SK-N-SH (cell line): Measurements from ENCODE around the gene CRYM. TPM values are rescaled to one million over a fixed set of nuclear protein-coding genes. Genes with fewer than 3 reads are reported as not detected.

ENCODE experiments used
- CTCF ChIA-PET: fragments of 300-600, 350-600 bp; formaldehyde crosslinking; extraction: SDS; loops from one replicate; lab custom pipeline; 2021; lab: Yijun Ruan, JAX
- POLR2A ChIA-PET: fragments of 350-600 bp; sonication (Branson Sonifier 250); formaldehyde crosslinking; extraction: SDS; loops from one replicate; lab custom pipeline; 2020; ENCODE audit warnings: antibody characterized with exemption, inconsistent platforms; lab: Yijun Ruan, JAX
- DNase-seq: peaks from one replicate; pipeline ENCODE4 v3.0.0; 2012
- H2AFZ ChIP-seq: fragments of 200-600 bp; sonication (generic); 2 replicates; pipeline ENCODE4 v1.8.1; 2016; ENCODE audit warnings: antibody characterized with exemption, mild to moderate bottlenecking, low read depth
- H3F3A ChIP-seq: fragments of 200-600 bp; sonication (generic); replicated peaks from 2 replicates; pipeline ENCODE3; 2016; ENCODE audit warnings: antibody characterized with exemption, mild to moderate bottlenecking; ENCODE audit not compliant: insufficient read depth
- H3K27ac ChIP-seq, 2 experiments: fragments of 200-500 bp in 1 of 2; fragments of 200-600 bp in 1 of 2; sonication (Bioruptor generic) in 1 of 2; sonication (generic), shearing (Covaris generic) in 1 of 2; 2 replicates each; pipeline versions ENCODE4 v1.5.1 to v1.6.1; 2014 to 2016; ENCODE audit warnings: low read depth in 2 of 2, inconsistent platforms in 1 of 2, low read length in 1 of 2, mild to moderate bottlenecking in 1 of 2, mixed read lengths in 1 of 2
- H3K27me3 ChIP-seq: fragments of 200-600 bp; sonication (generic), shearing (Covaris generic); 2 replicates; pipeline ENCODE4 v1.6.1; 2016; ENCODE audit warnings: mixed run types; ENCODE audit not compliant: insufficient read depth
- H3K36me3 ChIP-seq, 2 experiments: fragments of 200-500 bp in 1 of 2; fragments of 200-600 bp in 1 of 2; sonication (Bioruptor generic) in 1 of 2; sonication (generic) in 1 of 2; replicated peaks in 1 of 2; 2 replicates each; pipeline versions ENCODE3 to v1.5.1; 2014 to 2016; ENCODE audit warnings: low read length in 1 of 2, mild to moderate bottlenecking in 1 of 2; ENCODE audit not compliant: insufficient read depth in 2 of 2, control insufficient read depth in 1 of 2
- H3K4me1 ChIP-seq, 2 experiments: fragments of 200-500 bp in 1 of 2; fragments of 200-600 bp in 1 of 2; sonication (Bioruptor generic) in 1 of 2; sonication (generic), shearing (Covaris generic) in 1 of 2; 2 replicates each; pipeline versions ENCODE4 v1.5.1 to v1.6.1; 2014 to 2016; ENCODE audit warnings: low read depth in 1 of 2, low read length in 1 of 2, mixed run types in 1 of 2; ENCODE audit not compliant: insufficient read depth in 2 of 2, control insufficient read depth in 1 of 2
- H3K4me2 ChIP-seq: fragments of 200-600 bp; sonication (generic), shearing (Covaris generic); 2 replicates; pipeline ENCODE4 v1.6.1; 2017; ENCODE audit warnings: mixed run types
- H3K4me3 ChIP-seq, 2 experiments: fragments of 200-500 bp in 1 of 2; fragments of 200-600 bp in 1 of 2; sonication (Bioruptor generic) in 1 of 2; sonication (generic), shearing (Covaris generic) in 1 of 2; 2 replicates each; pipeline versions ENCODE4 v1.5.1 to v1.8.1; 2014 to 2016; ENCODE audit warnings: low read depth in 2 of 2, inconsistent platforms in 1 of 2, low read length in 1 of 2, mild to moderate bottlenecking in 1 of 2, mixed read lengths in 1 of 2, moderate library complexity in 1 of 2
- H3K79me2 ChIP-seq: fragments of 200-600 bp; sonication (generic); 2 replicates; pipeline ENCODE4 v1.8.1; 2017; ENCODE audit warnings: mild to moderate bottlenecking; ENCODE audit not compliant: insufficient read depth
- H3K9ac ChIP-seq: fragments of 200-600 bp; sonication (generic); 2 replicates; pipeline ENCODE4 v1.6.1; 2017; ENCODE audit warnings: mixed run types
- H3K9me2 ChIP-seq: fragments of 200-600 bp; sonication (generic); 2 replicates; pipeline ENCODE4 v1.6.1; 2017; ENCODE audit warnings: mixed run types
- H3K9me3 ChIP-seq: fragments of 200-600 bp; sonication (generic); 2 replicates; pipeline ENCODE4 v1.6.1; 2017; ENCODE audit warnings: mixed run types, mild to moderate bottlenecking, moderate library complexity
- H4K20me1 ChIP-seq: fragments of 200-600 bp; sonication (generic); 2 replicates; pipeline ENCODE4 v1.6.1; 2017; ENCODE audit warnings: mild to moderate bottlenecking, mixed run types; ENCODE audit not compliant: insufficient read depth
- CHD2 ChIP-seq: fragments of 150-350 bp; IDR thresholded peaks from 2 replicates; pipeline ENCODE4 v1.6.1; 2018; ENCODE audit warnings: low read length; ENCODE audit not compliant: partially characterized antibody
- CTCF ChIP-seq: fragments of 200-600 bp; sonication (generic); IDR thresholded peaks from 2 replicates; pipeline ENCODE4 v1.6.1; 2017; ENCODE audit warnings: antibody characterized with exemption, mild to moderate bottlenecking, moderate library complexity
- FOSL2 ChIP-seq: IDR thresholded peaks from 2 replicates; pipeline ENCODE4 v1.4.0; 2012; ENCODE audit warnings: low read depth, mild to moderate bottlenecking, moderate library complexity, borderline replicate concordance
- MEF2A ChIP-seq: IDR thresholded peaks from 2 replicates; pipeline ENCODE4 v1.4.0; 2012; ENCODE audit warnings: low read depth, borderline replicate concordance
- POLR2AphosphoS5 ChIP-seq: IDR thresholded peaks from 2 replicates; pipeline ENCODE4 v1.6.1; 2012; ENCODE audit warnings: low read depth, low read length
- RAD21 ChIP-seq: IDR thresholded peaks from 2 replicates; pipeline ENCODE4 v1.6.1; 2012; ENCODE audit warnings: mild to moderate bottlenecking, low read length
- RCOR1 ChIP-seq: fragments of 150-350 bp; IDR thresholded peaks from 2 replicates; pipeline ENCODE4 v1.6.1; 2017; ENCODE audit warnings: antibody characterized with exemption, low read length
- RFX5 ChIP-seq: IDR thresholded peaks from 2 replicates; pipeline ENCODE4 v1.6.1; 2012; ENCODE audit warnings: mild to moderate bottlenecking, improper control_type of control experiment, low read length
- RXRA ChIP-seq: IDR thresholded peaks from 2 replicates; pipeline ENCODE4 v1.4.0; 2012; ENCODE audit warnings: low read depth, mild to moderate bottlenecking, borderline replicate concordance
- TCF12 ChIP-seq: IDR thresholded peaks from 2 replicates; pipeline ENCODE4 v1.4.0; 2012
- TEAD4 ChIP-seq: IDR thresholded peaks from 2 replicates; pipeline ENCODE4 v1.4.0; 2012; ENCODE audit warnings: mild to moderate bottlenecking, borderline replicate concordance; ENCODE audit not compliant: insufficient read depth
- YY1 ChIP-seq: IDR thresholded peaks from 2 replicates; pipeline ENCODE4 v1.4.0; 2012; ENCODE audit warnings: low read depth, mild to moderate bottlenecking
- WGBS: methylation state at CpG from one replicate; pipeline ENCODE4 v1.1.6; 2017; ENCODE audit warnings: low lambda C conversion rate; 5-methylcytosine and 5-hydroxymethylcytosine counted together
- polyA plus RNA-seq, 3 experiments: library from polyadenylated mRNA; depleted of rRNA; stranded (reverse); fragments of >200 nt; gene quantifications; 2 replicates each; pipeline ENCODE4 v1.2.3, GENCODE V29; 2012
- TF ChIP-seq, protein P1 (sequence below): IDR thresholded peaks from 2 replicates; pipeline ENCODE4 v1.4.0; 2012; ENCODE audit warnings: low read depth
- TF ChIP-seq, protein P2 (sequence below): fragments of 150-350 bp; IDR thresholded peaks from 2 replicates; pipeline ENCODE4 v1.6.1; 2016; ENCODE audit warnings: mild to moderate bottlenecking, low read depth, low read length
- TF ChIP-seq, protein P3 (sequence below): IDR thresholded peaks from 2 replicates; pipeline ENCODE4; 2012
- TF ChIP-seq, protein P4 (sequence below): IDR thresholded peaks from 2 replicates; pipeline ENCODE4 v1.6.1; 2012; ENCODE audit warnings: mild to moderate bottlenecking, low read depth, low read length, moderate library complexity
- TF ChIP-seq, protein P5 (sequence below): fragments of 150-350 bp; IDR thresholded peaks from 2 replicates; pipeline ENCODE4 v1.6.1; 2017; ENCODE audit warnings: antibody characterized with exemption, low read length, low read depth, borderline replicate concordance

Gene CRYM
- polyA plus RNA-seq, 1 of the 3 experiments (the other 2 are of a cell fraction) = 1.8 TPM

DNA sequence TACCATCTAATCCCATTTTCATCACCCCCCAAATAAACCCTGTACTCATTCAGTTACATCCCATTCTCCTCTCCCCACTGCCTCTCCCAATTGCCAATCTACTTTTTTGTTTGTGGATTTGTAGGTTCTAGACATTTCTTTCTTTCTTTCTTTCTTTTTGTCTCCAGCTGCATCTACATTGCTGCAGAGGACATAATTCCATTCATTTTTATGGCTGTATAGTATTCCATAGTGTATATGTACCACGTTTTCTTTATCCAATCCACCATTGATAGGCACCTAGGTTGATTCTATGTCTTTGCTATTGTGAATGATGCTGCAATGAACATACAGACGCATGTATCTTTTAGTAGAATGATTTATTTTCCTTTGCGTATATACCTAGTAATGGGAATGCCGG, 6.3 kb upstream of the CRYM start:
- TF ChIP-seq RCOR1 (no peak), FOSL2 (no peak), MEF2A (no peak), RFX5 (no peak), RXRA (no peak), TEAD4 (no peak), TCF12 (no peak), CTCF (no peak), YY1 (no peak), POLR2AphosphoS5 (no peak), CHD2 (no peak), RAD21 (no peak)
- TF ChIP-seq, protein P1, sequence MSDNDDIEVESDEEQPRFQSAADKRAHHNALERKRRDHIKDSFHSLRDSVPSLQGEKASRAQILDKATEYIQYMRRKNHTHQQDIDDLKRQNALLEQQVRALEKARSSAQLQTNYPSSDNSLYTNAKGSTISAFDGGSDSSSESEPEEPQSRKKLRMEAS = no peak
- TF ChIP-seq, protein P2, sequence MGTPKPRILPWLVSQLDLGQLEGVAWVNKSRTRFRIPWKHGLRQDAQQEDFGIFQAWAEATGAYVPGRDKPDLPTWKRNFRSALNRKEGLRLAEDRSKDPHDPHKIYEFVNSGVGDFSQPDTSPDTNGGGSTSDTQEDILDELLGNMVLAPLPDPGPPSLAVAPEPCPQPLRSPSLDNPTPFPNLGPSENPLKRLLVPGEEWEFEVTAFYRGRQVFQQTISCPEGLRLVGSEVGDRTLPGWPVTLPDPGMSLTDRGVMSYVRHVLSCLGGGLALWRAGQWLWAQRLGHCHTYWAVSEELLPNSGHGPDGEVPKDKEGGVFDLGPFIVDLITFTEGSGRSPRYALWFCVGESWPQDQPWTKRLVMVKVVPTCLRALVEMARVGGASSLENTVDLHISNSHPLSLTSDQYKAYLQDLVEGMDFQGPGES = no peak
- TF ChIP-seq, protein P3, sequence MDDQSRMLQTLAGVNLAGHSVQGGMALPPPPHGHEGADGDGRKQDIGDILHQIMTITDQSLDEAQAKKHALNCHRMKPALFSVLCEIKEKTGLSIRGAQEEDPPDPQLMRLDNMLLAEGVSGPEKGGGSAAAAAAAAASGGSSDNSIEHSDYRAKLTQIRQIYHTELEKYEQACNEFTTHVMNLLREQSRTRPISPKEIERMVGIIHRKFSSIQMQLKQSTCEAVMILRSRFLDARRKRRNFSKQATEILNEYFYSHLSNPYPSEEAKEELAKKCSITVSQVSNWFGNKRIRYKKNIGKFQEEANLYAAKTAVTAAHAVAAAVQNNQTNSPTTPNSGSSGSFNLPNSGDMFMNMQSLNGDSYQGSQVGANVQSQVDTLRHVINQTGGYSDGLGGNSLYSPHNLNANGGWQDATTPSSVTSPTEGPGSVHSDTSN = no peak
- TF ChIP-seq, protein P4, sequence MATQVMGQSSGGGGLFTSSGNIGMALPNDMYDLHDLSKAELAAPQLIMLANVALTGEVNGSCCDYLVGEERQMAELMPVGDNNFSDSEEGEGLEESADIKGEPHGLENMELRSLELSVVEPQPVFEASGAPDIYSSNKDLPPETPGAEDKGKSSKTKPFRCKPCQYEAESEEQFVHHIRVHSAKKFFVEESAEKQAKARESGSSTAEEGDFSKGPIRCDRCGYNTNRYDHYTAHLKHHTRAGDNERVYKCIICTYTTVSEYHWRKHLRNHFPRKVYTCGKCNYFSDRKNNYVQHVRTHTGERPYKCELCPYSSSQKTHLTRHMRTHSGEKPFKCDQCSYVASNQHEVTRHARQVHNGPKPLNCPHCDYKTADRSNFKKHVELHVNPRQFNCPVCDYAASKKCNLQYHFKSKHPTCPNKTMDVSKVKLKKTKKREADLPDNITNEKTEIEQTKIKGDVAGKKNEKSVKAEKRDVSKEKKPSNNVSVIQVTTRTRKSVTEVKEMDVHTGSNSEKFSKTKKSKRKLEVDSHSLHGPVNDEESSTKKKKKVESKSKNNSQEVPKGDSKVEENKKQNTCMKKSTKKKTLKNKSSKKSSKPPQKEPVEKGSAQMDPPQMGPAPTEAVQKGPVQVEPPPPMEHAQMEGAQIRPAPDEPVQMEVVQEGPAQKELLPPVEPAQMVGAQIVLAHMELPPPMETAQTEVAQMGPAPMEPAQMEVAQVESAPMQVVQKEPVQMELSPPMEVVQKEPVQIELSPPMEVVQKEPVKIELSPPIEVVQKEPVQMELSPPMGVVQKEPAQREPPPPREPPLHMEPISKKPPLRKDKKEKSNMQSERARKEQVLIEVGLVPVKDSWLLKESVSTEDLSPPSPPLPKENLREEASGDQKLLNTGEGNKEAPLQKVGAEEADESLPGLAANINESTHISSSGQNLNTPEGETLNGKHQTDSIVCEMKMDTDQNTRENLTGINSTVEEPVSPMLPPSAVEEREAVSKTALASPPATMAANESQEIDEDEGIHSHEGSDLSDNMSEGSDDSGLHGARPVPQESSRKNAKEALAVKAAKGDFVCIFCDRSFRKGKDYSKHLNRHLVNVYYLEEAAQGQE = no peak
- TF ChIP-seq, protein P5, sequence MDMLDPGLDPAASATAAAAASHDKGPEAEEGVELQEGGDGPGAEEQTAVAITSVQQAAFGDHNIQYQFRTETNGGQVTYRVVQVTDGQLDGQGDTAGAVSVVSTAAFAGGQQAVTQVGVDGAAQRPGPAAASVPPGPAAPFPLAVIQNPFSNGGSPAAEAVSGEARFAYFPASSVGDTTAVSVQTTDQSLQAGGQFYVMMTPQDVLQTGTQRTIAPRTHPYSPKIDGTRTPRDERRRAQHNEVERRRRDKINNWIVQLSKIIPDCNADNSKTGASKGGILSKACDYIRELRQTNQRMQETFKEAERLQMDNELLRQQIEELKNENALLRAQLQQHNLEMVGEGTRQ = no peak
- TF ChIP-seq, all 33 proteins: peak for 0
- Histone ChIP-seq H3K4me3 (peak overlapping the region in 1 of 2 experiments; percentile 52; a peak in 1 of 4 replicates), H3K9me3 (no peaks in the 10 kb centered on the region), H3K79me2 (no peaks in the 10 kb centered on the region), H3K36me3 (no peaks in the 10 kb centered on the region), H2AFZ (no peak overlapping the region), H3K27ac (no peak overlapping the region), H3K9ac (no peak overlapping the region), H3K27me3 (peaks cover 24% of the 10 kb centered on the region; the same call in 1 of the 2 replicates), H3K9me2 (no peaks in the 10 kb centered on the region), H3F3A (no peaks in the 10 kb centered on the region), H3K4me1 (no peaks in the 10 kb centered on the region), H3K4me2 (peak overlapping the region; percentile 72; the same call in 1 of the 2 replicates), H4K20me1 (no peaks in the 10 kb centered on the region)
- DNase-seq = no peak
- 73% methylated on average over 4 of the region's 4 CpGs for WGBS
- POLR2A ChIA-PET = no interaction called here
- CTCF ChIA-PET = interaction anchor here (0.6 to 7.5 kb wide), 7 partner anchors 10 to 131 kb away, joined by 3 to 71 read pairs (median 6); no protein-coding TSS in a partner anchor
